ENCODE data around the gene DNAJB6.

Gene DNAJB6

GRCh38 chr7:157336383-157337315 lies at the start of gene DNAJB6:
DNAJB6 (plus strand) TSS chr7:157337004; CDS start chr7:157358573, 21,569 bp downstream.
- DNase-seq (ENCODE audit: low read depth): peak; percentile 95
- no peak for TF ChIP-seq CTCF (conservative IDR thresholded peaks at IDR 0.05; ENCODE audit: low read depth, low read length)

GRCh38 chr7:157291404-157292080 lies 45.3 kb upstream of the DNAJB6 start:
- TF ChIP-seq CTCF (conservative IDR thresholded peaks at IDR 0.05; ENCODE audit: low read depth, low read length): no peak
- DNase-seq (ENCODE audit: low read depth): no peak
- no peak overlapping the region for H3K4me3 ChIP-seq (ENCODE audit: low read depth, low read length)

More at GRCh38 chr7:157336383-157337315, at the start of gene DNAJB6:
- H3K4me3 ChIP-seq (ENCODE audit: low read depth, low read length): peak within 1 kb of the TSS; percentile 79

- no peak for TF ChIP-seq CTCF (conservative IDR thresholded peaks at IDR 0.05; ENCODE audit: low read depth, low read length)
- DNase-seq (ENCODE audit: low read depth): no peak
- H3K4me3 ChIP-seq (ENCODE audit: low read depth, low read length): no peak overlapping the region
Measured at GRCh38 chr7:157292258-157292657, 44.5 kb upstream of the DNAJB6 start.

- DNase-seq (ENCODE audit: low read depth): no peak
- no peak overlapping the region for H3K4me3 ChIP-seq (ENCODE audit: low read depth, low read length)
- TF ChIP-seq CTCF (conservative IDR thresholded peaks at IDR 0.05; ENCODE audit: low read depth, low read length): no peak
Measured at GRCh38 chr7:157292770-157293412, 43.9 kb upstream of the DNAJB6 start.

GRCh38 chr7:157293413-157293788 lies 43.4 kb upstream of the DNAJB6 start:
- H3K4me3 ChIP-seq (ENCODE audit: low read depth, low read length): no peak overlapping the region
- DNase-seq (ENCODE audit: low read depth): no peak
- no peak for TF ChIP-seq CTCF (conservative IDR thresholded peaks at IDR 0.05; ENCODE audit: low read depth, low read length)

GRCh38 chr7:157294773-157295172 lies 42.0 kb upstream of the DNAJB6 start:
- TF ChIP-seq CTCF (conservative IDR thresholded peaks at IDR 0.05; ENCODE audit: low read depth, low read length): no peak
- no peak overlapping the region for H3K4me3 ChIP-seq (ENCODE audit: low read depth, low read length)
- no peak for DNase-seq (ENCODE audit: low read depth)

Data from choroid plexus epithelial cell (primary cell).